ENCODE measurements around the gene ITGB1. TPM values are rescaled to one million over a fixed set of nuclear protein-coding genes. Genes with fewer than 3 reads are reported as not detected.
"Not testable (repeated sequence)": the region's sequence is repeated elsewhere in the genome, so short reads cannot be mapped to it uniquely, and the experiment has no call there.

The ITGB1 gene
- 551 TPM for total RNA-seq
- long read RNA-seq, transcript ITGB1-201 (16 exons, 3,640 nt), result major isoform, 99 of 297 reads
- long read RNA-seq, transcript ITGB1-214 (3 exons, 861 nt), result minor isoform, 7 of 297 reads
- long read RNA-seq, partial matches to known transcripts, result 94 of 297 reads
- long read RNA-seq, other reads (novel, unspliced or antisense), result 97 of 297 reads

DNA sequence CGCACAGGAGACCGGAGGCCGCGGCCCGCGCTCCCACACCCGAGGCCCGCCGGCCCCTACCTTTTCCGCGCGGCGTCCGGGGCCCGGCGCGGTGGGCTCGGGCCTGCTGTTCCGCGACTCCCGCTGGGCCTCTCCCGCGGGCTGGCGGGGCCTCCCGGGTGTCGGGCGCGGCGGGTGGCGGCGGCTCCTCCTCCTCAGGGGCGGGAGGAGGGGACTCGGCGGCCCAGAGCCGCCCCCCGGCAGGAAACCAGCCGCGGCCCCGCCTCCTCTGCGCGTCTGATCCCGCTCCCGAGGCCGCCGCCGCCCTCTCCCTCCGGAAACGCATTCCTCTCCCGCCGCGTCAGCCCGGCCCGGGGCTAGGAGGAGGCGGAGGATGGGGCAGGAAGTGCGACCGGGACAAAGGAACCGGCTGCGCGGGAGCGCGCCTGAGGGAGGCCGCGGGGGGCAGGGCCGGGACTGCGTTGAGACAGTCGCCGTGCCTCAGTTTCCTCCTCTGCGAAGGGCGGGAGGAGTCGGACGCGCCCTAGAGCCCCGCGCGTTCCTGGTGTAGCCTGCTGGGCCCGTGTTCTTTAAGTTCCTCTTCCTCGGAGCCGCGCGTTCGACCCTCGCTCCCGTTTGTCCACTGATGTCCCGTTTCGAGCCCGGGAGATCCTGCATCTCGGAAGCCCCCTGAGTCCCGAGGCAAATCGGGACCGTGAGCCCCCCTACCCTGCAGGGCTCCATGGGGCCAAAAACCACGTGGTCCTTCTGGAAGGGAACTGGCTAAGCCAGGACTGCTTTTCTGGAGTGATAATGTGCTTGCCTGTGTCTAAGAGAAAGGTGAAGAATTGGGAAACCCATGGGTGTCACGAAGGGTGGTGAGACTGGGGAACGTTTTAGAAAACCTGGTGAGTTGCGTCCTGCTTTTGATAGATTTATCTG, at the start of gene ITGB1:
Gene ITGB1, minus strand, starts transcription at position 146 of the 921 bp plus-strand sequence. CDS start 22,672 bp downstream, outside the sequence.
- ATAC-seq (peak; percentile 95), DNase-seq (peak; percentile 99)
- intact Hi-C loops (cut with micrococcal nuclease), result loop anchor here (10.0 kb wide), 1 partner anchor 46 kb away; no protein-coding TSS in a partner anchor

DNA sequence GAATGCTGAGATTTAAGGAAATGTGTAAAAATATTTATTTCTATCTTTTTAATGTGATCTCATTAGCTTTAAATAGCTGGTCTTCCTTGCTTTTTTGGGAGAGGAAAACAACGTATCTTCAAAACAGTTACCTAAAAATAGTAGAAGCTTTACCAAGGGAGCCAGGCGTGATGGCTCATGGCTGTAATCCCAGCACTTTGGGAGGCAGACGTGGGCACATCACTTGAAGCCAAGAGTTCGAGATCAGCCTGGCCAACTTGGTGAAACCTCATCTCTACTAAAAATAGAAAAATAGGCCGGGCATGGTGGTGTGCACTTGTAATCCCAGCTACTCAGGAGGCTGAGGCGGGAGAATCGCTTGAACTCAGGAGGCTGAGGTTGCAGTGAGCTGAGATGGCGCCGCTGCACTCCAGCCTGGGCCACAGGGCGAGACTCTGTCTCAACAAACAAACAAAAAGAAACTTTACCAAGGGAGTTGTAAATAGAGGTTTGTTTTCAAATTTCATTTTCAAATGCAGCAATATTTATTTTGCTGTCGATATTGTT, 48.4 kb upstream of the ITGB1 start:
- ATAC-seq (peak; percentile 11), DNase-seq (no peak)
- intact Hi-C loops (cut with micrococcal nuclease), result loop anchor here (10.0 kb wide), 1 partner anchor 52 kb away; the partner anchor contains the start of gene ITGB1

DNA sequence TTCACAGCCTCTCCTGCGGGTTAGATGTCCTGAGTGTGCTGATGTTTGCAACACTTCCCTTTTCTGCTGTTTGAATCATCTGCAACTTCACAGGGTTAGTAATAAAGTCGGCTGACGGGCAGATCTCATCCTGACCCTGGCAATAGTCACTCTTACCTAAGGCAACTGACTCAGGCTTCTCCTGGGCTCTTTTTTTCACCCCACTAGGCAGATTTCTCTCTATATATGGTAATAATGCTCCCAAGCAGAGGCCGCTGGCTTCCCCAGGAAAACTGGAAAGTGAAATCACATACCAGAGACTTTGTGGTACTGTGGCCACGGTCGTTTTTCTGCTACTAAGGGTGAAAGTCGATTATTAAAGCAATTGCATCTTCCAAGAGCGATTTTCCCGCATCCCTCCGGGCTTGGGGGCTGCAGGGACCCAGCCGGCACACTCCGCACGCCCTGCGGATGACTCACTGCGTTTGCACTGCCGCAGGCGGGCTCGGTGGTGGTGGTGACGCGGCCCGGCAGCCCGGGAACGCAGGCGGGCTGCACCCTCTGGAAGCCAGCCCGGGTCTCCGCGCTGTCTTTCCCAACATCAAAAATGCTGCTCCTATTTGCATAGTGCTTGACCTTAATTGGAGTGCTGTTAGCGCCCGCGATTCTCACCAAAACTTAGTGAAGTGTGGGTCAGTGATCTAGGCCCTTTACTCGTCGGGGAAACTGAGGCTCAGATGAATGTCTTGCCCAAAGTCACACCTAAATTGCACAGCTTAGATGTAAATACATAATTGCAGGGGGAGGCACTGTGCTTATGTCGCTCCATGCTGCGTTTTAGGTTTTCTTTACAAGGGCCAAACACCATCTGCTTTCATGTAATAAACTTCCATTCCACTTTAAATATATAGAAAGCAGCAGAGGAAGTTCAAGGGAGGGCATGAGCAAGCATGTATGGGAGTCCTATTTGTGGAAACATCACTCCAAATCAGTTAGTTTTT, 47.6 kb upstream of the ITGB1 start:
- DNase-seq, result peak; percentile 84
- peak; percentile 98 for ATAC-seq
- intact Hi-C loops (cut with micrococcal nuclease), result loop anchor here (10.0 kb wide), 1 partner anchor 51 kb away; the partner anchor contains the start of gene ITGB1

DNA sequence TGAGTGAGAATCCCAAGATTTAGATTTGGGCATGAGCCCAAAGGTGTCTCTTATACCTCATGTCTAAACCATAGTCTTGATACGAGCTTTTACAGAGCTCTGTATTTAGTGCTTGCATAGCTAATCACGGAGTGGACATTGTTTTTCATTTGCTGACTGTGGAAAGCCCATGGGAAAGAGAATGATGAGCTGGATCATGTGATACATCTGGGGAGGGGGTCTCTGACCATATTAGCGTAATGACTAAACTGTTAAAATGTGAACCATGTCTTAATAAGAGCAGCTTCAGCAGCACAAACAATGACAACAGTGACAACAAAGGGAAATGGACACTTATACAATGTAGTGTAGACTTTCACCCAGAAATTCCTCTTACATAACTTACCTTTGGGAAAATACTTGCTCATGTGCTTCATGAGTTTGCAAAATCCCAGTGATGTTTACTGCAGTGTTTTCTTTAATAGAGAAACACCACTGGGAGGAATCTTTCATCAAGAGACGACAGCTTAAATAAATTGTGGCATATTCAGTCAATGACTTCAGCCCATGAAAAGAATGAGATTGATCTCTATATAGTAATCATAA, 44.0 kb upstream of the ITGB1 start:
- DNase-seq (no peak), ATAC-seq (no peak)
- intact Hi-C loops (cut with micrococcal nuclease), result loop anchor here (10.0 kb wide), 1 partner anchor 47 kb away; the partner anchor contains the start of gene ITGB1

DNA sequence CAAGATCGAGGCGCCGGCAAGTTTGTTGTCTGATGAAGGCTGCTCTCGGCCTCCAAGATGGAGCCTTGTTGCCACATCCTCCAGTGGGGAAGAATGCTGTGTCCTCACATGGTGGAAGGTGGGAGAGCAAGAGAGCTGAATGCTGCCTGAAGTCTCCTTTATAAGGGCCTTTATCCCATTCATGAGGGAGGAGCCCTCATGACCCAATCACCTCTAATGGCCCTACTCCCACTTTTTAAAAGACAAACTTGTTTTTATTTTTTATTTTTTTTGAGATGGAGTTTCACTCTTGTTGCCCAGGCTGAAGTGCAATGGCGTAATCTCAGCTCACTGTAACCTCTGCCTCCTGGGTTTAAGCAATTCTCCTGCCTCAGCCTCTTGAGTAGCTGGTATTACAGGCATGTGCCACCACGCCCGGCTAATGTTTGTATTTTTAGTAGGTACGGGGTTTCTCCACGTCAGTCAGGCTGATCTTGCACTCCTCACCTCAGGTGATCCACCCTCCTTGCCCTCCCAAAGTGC, 40.1 kb upstream of the ITGB1 start:
- intact Hi-C loops (cut with micrococcal nuclease), result loop anchor here (5.0 kb wide), 1 partner anchor 186 kb away; no protein-coding TSS in a partner anchor
- not testable (repeated sequence) for ATAC-seq, DNase-seq

DNA sequence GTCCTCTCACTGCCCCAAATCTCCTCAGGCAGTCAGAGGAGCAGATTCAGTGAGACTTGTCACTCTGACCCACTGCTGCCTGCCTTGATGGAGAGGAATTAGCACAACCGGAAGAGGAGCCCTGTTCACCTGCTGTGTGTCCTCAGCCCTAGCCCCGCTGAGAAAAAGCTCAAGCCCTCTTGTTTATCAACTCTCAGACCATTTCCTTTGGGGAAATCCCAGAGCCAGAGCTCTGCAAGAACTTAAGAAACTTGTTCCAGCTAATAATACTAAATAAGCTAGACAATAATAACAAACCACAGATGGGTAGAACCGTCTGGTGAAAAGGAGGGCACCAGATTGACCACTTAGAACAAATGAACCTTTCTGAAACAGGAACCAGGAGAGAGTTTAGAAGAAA, 37.7 kb upstream of the ITGB1 start:
- intact Hi-C loops (cut with micrococcal nuclease), result loop anchor here (5.0 kb wide), 1 partner anchor 183 kb away; no protein-coding TSS in a partner anchor
- DNase-seq (no peak), ATAC-seq (peak; percentile 44)

DNA sequence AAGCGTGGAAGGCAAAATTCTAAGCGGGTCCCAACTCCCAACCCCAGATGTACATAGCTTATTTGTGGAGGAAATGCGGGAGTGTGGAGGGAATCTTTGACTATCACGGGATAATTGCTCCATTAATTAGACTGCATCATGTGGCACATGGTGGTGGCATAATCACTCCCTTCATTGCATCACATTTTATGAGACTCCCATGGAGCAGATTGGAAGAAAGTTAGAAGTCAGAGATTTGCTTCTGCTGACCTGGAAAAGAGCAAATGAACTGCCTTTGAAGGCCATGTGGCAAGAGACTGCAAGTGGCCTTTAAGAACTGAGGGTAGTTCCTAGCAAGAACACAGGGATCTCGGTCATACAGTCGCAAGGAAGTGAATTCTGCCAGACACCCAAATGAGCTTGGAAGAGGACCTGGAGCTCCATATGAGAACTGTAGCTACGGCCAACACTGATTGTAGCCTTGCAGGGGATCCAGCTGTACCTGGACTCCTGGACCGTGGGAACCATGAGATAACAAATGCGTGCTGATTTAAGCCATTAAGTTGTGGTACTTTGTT, 37.1 kb upstream of the ITGB1 start:
- ATAC-seq (no peak), DNase-seq (no peak)
- intact Hi-C loops (cut with micrococcal nuclease), result loop anchor here (5.0 kb wide), 1 partner anchor 183 kb away; no protein-coding TSS in a partner anchor

DNA sequence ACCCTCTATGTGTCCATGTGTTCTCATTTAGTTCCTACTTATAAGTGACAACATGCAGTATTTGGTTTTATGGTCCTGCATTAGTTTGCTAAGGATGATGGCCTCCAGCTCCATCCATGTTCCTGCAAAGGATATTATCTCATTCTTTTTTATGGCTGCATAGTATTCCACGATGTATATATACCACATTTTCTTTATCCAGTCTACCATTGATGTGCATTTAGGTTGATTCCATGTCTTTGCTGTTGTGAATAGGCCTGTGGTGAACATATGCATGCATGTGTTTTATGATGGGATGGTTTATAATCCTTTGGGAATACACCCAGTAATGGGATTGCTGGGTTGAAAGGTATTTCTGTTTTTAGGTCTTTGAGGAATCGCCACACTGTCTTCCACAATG, 36.6 kb upstream of the ITGB1 start:
- DNase-seq, ATAC-seq: not testable (repeated sequence)
- intact Hi-C loops (cut with micrococcal nuclease), result loop anchor here (5.0 kb wide), 1 partner anchor 182 kb away; no protein-coding TSS in a partner anchor

DNA sequence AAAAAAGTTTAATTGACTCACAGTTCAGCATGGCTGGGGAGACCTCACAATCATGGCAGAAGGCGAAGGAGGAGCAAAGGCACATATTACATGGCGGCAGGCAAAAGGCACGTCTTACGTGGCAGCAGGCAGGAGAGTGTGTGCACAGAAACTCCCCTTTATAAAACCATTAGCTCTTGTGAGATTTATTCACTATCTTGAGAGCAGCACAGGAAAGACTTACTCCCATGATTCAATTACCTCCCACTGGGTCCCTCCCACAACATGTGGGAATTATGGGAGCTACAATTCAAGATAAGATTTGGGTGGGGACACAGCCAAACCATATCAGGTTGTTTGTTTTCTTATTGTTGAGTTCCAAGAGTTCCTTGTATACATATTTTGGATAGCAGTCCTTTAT, 34.3 kb upstream of the ITGB1 start:
- intact Hi-C loops (cut with micrococcal nuclease); ATAC-seq; DNase-seq: not testable (repeated sequence)

DNA sequence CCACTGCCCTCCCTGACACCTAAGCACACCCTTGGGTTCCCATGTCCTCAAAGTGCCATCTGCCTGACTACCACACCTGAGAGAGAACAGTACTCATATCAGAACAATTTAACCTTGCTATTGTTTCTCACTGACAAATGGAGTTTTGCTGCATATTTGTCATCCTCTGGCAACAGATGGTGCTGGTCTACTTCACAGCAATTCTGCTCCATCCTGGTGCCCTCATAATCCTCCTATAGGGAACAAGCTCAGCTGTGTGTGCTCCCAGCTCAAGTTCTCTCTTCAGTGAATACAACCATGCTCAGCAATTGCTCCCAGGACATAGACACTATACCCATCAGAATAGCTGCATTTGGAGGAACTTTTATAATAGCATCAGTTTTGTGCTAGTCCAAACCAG, 32.8 kb upstream of the ITGB1 start:
- no peak for ATAC-seq
- intact Hi-C loops (cut with micrococcal nuclease), result no loop called here

DNA sequence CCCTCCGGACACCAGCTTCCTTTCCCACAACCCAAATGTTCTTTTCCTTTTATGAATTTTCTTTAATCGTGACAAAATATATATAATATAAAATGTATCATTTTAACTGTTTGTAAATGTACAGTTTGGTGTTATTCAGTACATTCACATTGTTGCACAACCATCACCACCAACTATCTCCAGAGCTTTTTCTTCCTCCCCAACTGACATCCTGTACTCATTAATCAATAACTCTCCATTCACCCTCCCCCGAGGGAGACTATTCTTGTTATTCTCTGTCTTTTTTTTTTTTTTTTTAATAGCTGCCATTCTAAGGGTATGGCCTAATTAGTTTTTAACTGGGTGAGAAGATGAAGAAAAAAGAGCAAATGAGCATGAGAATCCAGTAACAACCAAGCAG, 30.6 kb upstream of the ITGB1 start:
- DNase-seq (no peak), ATAC-seq (no peak)
- intact Hi-C loops (cut with micrococcal nuclease), result no loop called here

More for the DNA sequence above, 32.8 kb upstream of the ITGB1 start:
- no peak for DNase-seq

DNA sequence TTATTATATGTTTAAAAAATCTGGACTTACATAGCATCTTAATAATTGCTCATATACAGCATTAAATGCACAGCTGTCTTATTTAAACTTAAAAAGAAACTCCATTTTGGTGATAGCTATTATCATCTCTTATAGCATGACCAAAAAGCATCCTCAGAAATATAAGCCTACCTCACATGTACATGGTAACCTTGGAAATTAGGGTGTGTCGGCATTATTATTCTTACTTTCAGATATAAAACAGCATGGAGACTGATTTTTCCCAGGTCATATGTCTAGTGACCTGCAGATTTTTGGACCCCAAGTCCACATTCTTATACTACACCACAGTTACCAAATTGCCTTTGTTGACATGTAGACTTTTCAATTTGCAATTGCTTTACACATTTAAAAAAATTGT, 29.1 kb upstream of the ITGB1 start:
- intact Hi-C loops (cut with micrococcal nuclease), result no loop called here
- no peak for DNase-seq
- no peak for ATAC-seq

DNA sequence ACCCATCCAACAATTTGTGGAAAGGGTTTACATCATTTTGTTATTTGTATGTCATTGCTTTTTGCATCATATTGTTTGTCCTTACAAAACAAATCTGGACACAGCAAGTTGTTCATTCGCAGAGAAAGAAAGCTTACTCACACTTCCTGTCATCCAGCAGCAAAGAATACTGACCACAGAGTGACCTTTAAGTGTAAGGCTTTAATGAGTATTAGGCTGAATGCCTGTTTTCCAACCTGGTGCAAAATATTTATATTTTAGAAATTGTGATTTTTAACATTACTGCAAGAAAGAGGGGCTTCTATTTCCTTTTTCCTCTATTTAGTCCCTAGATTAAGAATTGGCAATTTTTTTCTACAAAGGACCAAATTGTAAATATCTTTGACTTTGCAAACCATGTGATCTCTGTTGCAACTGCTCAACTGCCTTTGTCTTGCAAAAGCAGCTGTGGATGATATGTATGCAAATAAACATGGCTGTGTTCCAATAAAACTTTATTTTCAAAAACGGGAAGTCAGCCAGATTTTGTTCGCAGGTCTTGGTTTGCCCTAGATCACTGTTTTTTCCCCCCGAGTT, 27.8 kb upstream of the ITGB1 start:
- no peak for ATAC-seq
- no peak for DNase-seq
- intact Hi-C loops (cut with micrococcal nuclease), result no loop called here

DNA sequence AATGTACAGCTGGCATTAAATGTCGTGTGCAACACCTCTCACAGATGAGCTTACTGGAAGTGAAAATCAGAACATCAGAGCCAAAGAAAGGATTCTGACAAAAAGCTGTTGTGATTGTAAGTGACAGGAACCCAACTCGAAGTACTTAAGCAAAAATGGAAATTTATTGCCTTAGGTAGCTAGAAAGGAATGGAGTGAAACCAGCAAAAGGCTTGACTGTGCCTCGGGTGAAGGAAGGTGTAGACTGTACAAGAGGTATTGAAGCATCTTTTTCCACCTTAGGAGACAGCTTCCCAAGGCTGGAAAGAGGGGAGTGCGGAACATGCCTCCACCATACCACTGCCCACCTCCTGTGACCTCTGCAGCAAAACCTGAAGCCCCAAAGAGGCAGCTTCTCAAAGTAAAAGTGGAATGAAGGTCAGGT, 27.3 kb upstream of the ITGB1 start:
- DNase-seq (no peak), ATAC-seq (no peak)
- intact Hi-C loops (cut with micrococcal nuclease), result no loop called here

DNA sequence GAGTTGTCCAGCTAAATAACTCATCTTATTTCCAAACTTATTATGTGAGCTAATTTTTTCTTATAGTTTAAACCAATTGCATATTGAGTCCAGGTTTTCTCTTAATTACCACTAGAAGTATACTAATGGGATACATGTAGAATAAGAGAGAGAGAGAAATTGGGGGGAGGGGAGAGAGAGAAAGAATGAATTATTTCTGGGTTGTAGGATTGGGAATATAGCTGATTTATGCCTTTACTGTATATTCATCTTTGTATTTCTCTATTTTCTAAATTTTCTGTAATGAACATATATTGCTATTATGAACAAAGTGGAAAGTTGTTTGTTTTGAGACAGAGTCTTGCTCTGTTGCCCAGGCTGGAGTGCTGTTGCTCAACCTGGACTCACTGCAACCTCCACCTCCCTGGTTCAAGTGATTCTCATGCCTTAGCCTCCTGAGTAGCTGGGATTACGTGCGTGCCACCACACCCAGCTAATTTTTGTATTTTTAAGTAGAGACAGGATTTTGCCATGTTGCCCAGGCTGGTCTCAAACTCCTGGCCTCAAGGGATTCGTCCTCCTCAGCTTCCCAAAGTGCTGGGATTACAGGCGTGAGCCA, 26.1 kb upstream of the ITGB1 start:
- intact Hi-C loops (cut with micrococcal nuclease), result no loop called here
- ATAC-seq (no peak), DNase-seq (no peak)

DNA sequence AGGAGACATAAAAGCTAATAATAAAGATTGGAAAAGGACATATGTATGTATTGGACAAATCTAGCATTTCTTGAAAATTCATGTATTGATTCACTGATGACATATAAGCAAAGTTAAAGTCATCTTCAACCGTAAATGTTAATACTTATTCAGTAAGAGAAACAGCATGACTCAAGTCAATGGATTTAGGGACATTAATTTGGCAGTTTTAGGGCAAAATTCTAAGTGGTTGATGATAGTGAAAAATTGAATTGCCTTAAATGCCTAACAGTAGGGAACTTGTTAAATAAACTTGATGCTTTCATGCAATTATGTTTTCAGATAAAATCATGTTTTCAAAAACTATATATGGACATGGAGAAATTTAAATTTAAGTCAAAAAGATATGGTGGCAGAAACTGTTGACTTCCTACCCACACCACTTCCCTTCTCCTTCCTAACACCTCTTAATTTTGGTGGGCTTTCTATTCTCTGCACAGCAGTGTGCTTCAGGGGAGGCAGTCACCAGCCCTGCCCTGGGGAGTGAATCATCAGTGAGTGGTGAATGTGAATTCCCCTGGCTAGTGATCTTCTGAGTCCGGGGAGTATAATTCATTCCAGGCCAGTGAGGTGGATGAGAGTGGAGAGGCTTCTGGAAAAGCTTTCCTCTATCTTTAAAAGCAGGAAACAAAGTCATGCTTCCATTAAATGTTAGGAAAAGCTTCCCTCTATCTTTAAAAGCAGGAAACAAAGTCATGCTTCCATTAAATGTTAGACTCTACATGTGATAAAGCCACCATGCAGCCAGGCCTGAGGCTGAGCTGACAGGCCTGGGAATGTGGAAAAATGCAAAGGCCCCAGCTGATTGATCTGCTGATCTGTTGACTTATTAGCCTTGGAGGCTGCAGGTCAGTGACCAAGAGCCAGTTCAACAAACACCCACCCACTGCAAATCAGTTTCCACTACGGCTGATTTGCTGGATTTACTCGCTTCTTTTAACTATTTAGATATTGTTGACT, 25.2 kb upstream of the ITGB1 start:
- ATAC-seq (no peak), DNase-seq (no peak)
- intact Hi-C loops (cut with micrococcal nuclease), result no loop called here
